ENCODE results near the gene SEMA3E.

SEMA3E gene

DNA sequence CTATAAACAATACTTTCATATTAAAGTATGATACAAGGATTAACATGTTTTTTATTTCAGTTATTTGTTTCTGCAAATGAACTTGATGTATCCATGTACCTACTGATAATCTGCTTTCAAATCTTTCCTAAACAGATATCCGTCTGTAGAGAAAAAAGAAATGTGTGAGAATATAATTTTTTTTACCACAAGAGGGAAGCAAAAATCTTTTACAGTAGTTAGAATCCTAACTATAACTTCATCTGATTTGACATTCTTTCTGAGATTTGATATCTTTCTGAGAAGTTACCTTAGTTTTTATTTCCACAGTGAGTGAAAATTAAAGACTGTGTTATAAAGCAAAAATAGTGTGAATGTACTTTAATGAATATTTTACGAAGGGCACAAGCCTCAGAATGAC, 282.3 kb downstream of the SEMA3E start:
- no peak for DNase-seq (ENCODE audit: low read depth in 4 of 4, low spot score in 1 of 4)

DNA sequence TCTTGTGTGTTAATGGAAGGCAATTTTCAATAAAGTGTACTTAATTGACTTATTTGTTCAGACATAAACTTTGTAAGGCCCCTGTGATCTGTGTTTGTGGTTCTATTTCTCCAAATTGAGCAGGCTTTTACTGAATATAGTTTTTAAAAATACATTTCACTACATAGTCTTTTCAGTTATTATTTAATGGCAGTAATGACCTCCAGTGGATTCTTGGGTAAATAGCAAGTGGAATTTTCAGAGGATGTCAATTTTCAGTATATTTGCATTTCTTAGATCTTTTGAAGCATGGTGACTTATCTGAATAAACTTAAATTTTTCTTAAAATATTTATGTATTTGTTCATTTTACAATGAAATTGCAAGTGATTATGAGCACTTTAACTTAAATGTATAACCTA, 283.2 kb downstream of the SEMA3E start:
- no peak for DNase-seq (ENCODE audit: low read depth in 4 of 4, low spot score in 1 of 4)

DNA sequence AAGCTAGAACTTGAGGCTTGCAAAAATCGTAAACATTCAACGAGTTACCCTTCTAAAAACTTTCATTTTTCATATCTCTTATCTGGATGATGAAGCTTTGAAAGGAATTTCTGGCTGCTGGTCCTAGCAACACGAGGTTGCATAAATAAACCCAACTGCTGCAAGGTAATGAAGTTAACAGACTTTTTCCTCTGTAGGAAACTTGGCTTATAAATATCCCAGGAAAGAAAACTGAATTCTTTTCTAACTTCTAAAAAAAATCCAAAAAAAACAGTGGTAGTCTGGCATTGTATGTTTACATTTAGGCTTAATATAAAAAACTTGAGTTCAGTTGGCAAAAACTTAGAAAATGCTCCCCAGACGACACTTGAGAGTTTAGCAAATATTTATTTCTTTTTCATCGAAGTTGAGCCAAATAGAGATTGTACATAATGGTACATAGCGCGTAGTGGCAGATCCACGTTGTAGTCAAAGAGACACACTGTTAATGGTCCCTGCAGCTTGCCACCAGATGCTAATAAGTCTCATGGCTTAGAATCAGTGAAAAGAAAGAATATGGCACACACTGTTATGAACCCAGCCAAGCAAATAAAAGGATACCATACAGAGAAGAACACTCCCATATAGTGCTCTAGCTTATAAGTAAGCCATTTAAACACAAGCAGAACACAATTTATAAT, 285.9 kb downstream of the SEMA3E start:
- DNase-seq (ENCODE audit: low read depth in 4 of 4, low spot score in 1 of 4), result no peak

DNA sequence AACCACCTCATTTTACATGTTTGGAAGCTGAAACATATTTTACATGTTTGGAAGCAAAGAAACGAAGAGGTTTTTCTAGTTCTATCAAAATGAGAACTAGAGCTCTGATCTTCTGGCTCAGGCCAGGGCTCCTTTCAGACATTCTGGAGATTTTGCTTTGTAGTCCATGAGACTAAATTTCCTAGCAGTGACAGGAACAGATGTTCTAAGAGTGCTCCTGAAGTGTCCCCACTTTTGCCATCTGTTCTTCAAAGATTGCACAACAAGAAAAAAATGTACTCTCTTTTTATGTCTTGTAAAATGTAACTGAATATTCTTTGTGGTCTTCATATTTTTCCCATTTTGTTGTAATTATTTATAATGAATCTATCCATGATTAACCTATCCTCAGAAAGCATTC, 289.8 kb downstream of the SEMA3E start:
- no peak for DNase-seq (ENCODE audit: low read depth in 4 of 4, low spot score in 1 of 4)

DNA sequence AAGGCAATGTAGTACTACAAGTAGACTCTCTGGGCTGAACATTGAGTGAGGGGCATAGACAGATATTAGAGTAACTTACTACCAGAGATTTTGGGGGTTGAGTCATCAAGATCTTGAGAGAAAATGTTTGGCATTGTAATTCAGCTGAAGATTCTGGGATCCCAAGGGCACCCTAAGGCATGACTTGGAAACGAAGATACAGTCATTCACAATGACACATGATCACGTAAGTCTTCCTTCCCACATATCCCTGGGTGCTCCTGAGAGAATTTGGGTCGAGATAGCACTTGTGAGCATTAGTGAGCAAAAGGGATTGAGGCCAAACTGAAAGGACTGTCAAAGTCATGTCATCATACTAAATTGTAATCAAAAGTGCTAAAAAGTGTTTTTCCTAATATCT, 293.8 kb downstream of the SEMA3E start:
- no peak for DNase-seq (ENCODE audit: low read depth in 4 of 4, low spot score in 1 of 4)

DNA sequence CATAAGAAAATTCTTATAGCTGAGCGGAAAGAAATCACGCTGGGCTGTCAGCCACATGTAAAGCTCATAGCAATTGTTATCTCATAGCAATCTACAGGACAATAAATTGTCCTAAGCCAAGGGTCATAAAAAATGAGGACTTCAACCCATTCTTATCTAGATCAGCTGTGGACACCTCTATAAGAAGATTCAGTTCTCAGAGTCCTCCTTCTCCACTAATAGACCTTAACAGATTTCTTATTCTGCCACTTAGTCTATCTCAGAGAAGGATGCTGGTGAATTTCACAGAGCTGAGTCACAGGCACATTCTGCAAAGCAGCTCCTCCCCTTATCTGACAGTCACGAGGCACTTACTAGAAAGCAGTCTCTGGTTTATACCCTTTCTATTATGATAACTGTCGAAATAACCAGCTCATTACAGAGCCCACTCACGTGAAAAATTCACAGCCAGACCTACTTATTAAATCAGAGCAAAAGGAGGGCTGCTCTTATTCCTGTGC, 300.9 kb downstream of the SEMA3E start:
- no peak for DNase-seq (ENCODE audit: low read depth in 4 of 4, low spot score in 1 of 4)

DNA sequence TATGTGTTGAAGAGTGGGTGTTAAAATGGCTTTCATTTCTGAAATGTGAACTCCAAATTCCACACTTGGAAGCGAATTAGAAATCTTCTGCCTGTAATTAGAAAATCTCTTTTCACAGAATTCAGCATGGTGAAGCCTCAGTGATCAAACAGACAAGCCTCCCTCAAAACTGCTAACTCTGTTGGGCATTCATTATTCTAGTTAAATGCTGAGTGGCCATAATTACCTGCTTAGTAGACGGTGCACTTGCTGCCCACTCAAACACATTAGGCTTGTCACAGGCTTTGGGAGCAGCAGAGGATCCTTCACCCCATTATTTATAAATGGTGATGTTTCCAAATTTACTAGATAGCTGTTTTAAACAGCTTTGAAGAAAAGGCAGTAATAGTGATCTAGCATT, 309.0 kb downstream of the SEMA3E start:
- no peak for DNase-seq (ENCODE audit: low read depth in 4 of 4, low spot score in 1 of 4)

DNA sequence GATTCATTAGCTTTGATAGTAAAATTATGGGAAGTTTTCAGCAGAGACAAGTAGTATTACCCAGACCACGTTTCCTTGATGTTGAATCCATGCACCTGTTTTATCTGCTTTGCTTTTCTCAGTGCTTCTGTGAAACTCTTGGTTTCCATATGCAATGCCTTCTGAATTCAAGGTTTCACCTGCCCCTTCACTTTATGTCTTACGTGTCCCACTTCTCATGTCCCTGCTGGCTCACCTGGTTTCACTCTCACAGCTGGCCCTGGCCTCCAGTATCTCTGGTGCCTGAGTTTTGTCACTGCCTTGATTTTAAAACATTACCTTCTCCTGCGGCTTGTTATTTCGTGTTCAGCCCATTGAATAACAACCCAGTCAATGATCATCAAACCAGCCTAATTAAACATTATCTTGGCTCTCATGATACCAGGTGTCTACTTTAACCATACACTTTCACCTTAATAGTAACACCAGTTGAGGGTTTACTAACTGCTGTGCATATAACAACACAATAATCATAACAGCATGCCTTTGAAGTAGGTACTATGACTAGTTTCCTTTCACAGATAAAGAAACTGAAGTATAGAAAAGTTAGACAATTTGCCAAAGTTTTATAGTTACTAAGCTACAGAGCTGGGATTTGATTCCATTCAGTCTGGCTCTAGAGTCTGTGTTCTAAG, 310.5 kb downstream of the SEMA3E start:
- DNase-seq (ENCODE audit: low read depth in 4 of 4, low spot score in 1 of 4), result no peak

DNA sequence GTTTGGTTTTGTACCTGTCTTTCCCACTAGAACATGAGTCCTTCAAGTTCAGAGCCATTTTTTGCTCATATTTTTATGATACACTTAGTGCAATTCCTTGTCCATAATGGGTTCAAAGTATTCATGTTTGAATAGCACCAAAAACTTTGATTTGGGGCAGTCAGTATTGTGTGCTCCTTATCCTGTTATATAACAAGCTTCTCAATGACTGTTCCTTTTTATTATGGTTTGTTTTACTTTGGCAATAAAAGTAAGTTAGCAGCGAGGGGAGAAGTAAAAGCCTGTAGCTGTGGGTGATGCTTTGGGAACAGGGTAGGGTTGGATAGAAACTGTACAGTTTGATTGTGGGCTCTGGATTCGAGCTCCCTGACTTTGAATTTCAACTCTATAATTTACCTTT, 311.9 kb downstream of the SEMA3E start:
- no peak for DNase-seq (ENCODE audit: low read depth in 4 of 4, low spot score in 1 of 4)

DNA sequence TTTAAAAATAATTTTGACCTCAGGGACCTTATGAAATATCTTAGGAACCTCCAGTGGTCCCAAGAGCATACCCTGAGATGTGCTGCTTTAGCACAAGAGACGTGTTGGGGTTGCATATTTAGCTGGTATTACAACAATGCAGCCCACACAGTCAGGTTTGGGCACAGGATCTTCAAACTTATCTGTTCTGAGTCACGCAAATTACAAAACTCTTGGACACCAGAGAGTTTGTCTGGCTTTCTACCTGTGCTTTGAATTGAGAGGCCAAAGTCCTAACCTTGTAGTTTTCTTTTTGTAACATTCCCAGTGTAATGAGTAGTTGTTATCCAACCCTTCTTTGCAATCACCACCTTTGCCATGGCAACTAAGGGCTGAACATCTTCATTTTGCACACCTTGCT, 322.7 kb downstream of the SEMA3E start:
- no peak for DNase-seq (ENCODE audit: low read depth in 4 of 4, low spot score in 1 of 4)

DNA sequence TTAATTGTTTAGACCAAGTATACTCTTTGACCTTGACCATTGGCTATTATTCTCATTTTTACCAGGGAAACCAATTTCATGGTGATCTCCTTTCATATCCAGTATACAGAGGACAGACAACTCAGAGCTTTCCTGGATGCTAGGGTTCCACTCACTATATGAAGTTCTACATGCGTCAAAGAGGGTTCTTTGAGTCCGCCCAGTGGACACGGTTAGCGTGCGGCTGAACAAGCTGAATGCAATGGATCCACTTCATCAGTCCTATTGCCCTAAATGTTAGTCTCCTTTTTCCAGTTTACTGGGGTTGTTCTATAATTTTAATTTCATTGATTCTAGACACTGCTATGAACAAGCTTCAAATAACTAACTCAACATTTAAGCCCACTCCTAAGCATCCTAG, 323.9 kb downstream of the SEMA3E start:
- no peak for DNase-seq (ENCODE audit: low read depth in 4 of 4, low spot score in 1 of 4)

DNA sequence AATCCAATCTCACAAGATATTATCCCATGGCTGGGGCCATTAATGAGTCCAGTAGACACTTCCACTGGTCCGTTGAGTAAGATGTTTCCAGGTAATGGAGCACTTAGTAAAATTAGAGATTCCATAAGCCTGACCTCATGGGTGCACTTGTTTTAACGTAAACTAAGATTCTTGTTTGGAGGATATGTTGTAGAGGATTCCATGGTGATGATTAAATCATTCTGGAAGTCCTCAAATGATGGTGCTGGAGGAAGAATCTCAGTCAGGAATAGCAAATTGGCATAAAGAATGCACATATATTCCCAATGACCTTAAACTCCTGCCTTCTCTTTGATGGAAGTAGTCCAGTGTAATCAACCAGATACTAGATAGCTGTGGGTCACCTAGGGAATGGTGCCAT, 324.3 kb downstream of the SEMA3E start:
- DNase-seq (ENCODE audit: low read depth in 4 of 4, low spot score in 1 of 4), result no peak

DNA sequence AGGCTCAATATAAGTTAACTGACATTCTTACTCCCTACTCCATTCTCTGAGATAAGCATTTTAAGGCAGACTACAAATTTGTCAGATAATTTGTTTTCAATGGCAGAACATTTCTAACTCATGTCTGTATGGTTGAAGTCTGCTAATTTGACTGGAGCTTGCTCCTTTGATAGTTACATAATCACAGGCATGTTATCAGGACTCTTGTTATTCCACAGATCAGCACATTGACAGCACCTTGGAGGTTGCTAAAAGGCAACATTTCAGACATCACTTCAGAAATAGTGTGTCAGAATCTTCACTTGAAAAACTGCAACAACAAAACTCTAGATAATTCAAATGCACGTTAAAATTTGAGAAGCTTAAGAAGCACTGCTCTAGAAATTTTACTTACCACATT, 327.9 kb downstream of the SEMA3E start:
- no peak for DNase-seq (ENCODE audit: low read depth in 4 of 4, low spot score in 1 of 4)

DNA sequence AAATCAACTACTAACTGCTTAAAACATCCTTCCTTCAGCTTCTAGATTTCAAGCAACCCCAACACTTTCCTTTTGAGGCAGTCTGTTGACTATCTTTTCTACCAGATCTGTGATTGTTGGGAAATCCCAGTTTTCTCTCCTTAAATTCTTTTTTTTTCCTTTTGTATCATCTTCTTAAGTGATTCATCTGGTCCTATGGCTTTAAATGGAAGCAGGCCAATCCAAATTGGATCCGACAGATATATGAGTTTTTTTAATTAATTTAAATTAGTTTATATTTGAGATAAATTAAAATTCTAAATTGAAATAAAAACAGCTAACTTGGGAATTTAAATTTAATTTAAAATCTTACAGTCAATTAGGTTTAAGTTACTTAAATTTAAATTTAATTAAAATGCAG, 335.0 kb downstream of the SEMA3E start:
- DNase-seq (ENCODE audit: low read depth in 4 of 4, low spot score in 1 of 4), result no peak
